ENCODE results near the gene COL18A1. TPM values are rescaled to one million over a fixed set of nuclear protein-coding genes. Genes with fewer than 3 reads are reported as not detected.

The COL18A1 gene
- total RNA-seq, 1 experiment from 2014 or later, result 676 TPM

- in situ Hi-C loops (cut with HindIII; ENCODE audit: low pct_unique_long_range_greater_than_20kb, low sequenced_read_pairs), result no loop called here
- Histone ChIP-seq H3K27ac (ENCODE audit: low read length) (peak overlapping the region; percentile 54), H3K4me1 (ENCODE audit: control insufficient read depth, insufficient read depth, low read length) (peaks cover 26% of the 10 kb centered on the region), H3K9me3 (ENCODE audit: control insufficient read depth, insufficient read depth, low read depth, low read length) (no peaks in the 10 kb centered on the region), H3K36me3 (ENCODE audit: control insufficient read depth, insufficient read depth, low read length) (no peaks in the 10 kb centered on the region; the same call in 1 of the 2 replicates), H3K4me3 (ENCODE audit: low read depth in 2 of 2, low read length in 2 of 2) (no peak overlapping the region), H3K27me3 (ENCODE audit: control insufficient read depth, insufficient read depth, low read length) (no peaks in the 10 kb centered on the region)
- DNase-seq (ENCODE audit: low read depth, low spot score) (no peak), ATAC-seq (no peak)
- no TSS peak for BruUV-seq (replicated peaks)
- intact Hi-C loops (cut with micrococcal nuclease; ENCODE audit: unreplicated experiment), result no loop called here
- ChIA-PET POLR2A (no interaction called here), CTCF (no interaction called here)
- TF ChIP-seq SIN3A (IDR thresholded peaks at IDR 0.05; ENCODE audit: borderline replicate concordance, insufficient read depth, low read depth, low read length) (no peak), TCF7L2 (IDR thresholded peaks at IDR 0.05; ENCODE audit: low read depth, low read length) (no peak), REST (IDR thresholded peaks at IDR 0.05; ENCODE audit: insufficient read depth in 1 of 2, low read depth in 2 of 2, low read length in 1 of 2) (no peak), POLR2AphosphoS5 (IDR thresholded peaks at IDR 0.05; ENCODE audit: low read depth, low read length) (no peak)
- TF ChIP-seq, protein P1, sequence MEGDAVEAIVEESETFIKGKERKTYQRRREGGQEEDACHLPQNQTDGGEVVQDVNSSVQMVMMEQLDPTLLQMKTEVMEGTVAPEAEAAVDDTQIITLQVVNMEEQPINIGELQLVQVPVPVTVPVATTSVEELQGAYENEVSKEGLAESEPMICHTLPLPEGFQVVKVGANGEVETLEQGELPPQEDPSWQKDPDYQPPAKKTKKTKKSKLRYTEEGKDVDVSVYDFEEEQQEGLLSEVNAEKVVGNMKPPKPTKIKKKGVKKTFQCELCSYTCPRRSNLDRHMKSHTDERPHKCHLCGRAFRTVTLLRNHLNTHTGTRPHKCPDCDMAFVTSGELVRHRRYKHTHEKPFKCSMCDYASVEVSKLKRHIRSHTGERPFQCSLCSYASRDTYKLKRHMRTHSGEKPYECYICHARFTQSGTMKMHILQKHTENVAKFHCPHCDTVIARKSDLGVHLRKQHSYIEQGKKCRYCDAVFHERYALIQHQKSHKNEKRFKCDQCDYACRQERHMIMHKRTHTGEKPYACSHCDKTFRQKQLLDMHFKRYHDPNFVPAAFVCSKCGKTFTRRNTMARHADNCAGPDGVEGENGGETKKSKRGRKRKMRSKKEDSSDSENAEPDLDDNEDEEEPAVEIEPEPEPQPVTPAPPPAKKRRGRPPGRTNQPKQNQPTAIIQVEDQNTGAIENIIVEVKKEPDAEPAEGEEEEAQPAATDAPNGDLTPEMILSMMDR (IDR thresholded peaks at IDR 0.05), result no peak
Observed at GRCh38 chr21:45490049-45490731, 85.2 kb downstream of the COL18A1 start.

GRCh38 chr21:45491056-45491455, 86.1 kb downstream of the COL18A1 start:
- BruUV-seq (replicated peaks), result no TSS peak
- peak overlapping the region; percentile 54; the same call in 1 of the 2 replicates for H3K27ac ChIP-seq (ENCODE audit: low read length)
- DNase-seq (ENCODE audit: low read depth, low spot score) (no peak), ATAC-seq (no peak)
- H3K4me3 ChIP-seq (ENCODE audit: low read depth in 2 of 2, low read length in 2 of 2), result no peak overlapping the region
- peaks cover 26% of the 10 kb centered on the region for H3K4me1 ChIP-seq (ENCODE audit: control insufficient read depth, insufficient read depth, low read length)
- H3K36me3 ChIP-seq (ENCODE audit: control insufficient read depth, insufficient read depth, low read length), result no peaks in the 10 kb centered on the region; the same call in 1 of the 2 replicates
- H3K9me3 ChIP-seq (ENCODE audit: control insufficient read depth, insufficient read depth, low read depth, low read length), result no peaks in the 10 kb centered on the region
- intact Hi-C loops (cut with micrococcal nuclease; ENCODE audit: unreplicated experiment), result no loop called here
- ChIA-PET CTCF (no interaction called here), POLR2A (no interaction called here)
- in situ Hi-C loops (cut with HindIII; ENCODE audit: low pct_unique_long_range_greater_than_20kb, low sequenced_read_pairs), result no loop called here
- no peaks in the 10 kb centered on the region for H3K27me3 ChIP-seq (ENCODE audit: control insufficient read depth, insufficient read depth, low read length)
- TF ChIP-seq TCF7L2 (IDR thresholded peaks at IDR 0.05; ENCODE audit: low read depth, low read length), result no peak
- no peak for TF ChIP-seq SIN3A (IDR thresholded peaks at IDR 0.05; ENCODE audit: borderline replicate concordance, insufficient read depth, low read depth, low read length)
- no peak for TF ChIP-seq REST (IDR thresholded peaks at IDR 0.05; ENCODE audit: insufficient read depth in 1 of 2, low read depth in 2 of 2, low read length in 1 of 2)
- TF ChIP-seq, protein P1 (IDR thresholded peaks at IDR 0.05), result no peak
- no peak for TF ChIP-seq POLR2AphosphoS5 (IDR thresholded peaks at IDR 0.05; ENCODE audit: low read depth, low read length)

Data from Panc1 (cell line).